ENCODE results near the gene ZNF649. TPM values are rescaled to one million over a fixed set of nuclear protein-coding genes. Genes with fewer than 3 reads are reported as not detected.

ZNF649 gene
- total and polyA plus RNA-seq, 2 of the 13 experiments (the other 11 are each of a cell fraction or from before 2014, with no cell fraction given): 3.0 to 13.4 TPM

DNA sequence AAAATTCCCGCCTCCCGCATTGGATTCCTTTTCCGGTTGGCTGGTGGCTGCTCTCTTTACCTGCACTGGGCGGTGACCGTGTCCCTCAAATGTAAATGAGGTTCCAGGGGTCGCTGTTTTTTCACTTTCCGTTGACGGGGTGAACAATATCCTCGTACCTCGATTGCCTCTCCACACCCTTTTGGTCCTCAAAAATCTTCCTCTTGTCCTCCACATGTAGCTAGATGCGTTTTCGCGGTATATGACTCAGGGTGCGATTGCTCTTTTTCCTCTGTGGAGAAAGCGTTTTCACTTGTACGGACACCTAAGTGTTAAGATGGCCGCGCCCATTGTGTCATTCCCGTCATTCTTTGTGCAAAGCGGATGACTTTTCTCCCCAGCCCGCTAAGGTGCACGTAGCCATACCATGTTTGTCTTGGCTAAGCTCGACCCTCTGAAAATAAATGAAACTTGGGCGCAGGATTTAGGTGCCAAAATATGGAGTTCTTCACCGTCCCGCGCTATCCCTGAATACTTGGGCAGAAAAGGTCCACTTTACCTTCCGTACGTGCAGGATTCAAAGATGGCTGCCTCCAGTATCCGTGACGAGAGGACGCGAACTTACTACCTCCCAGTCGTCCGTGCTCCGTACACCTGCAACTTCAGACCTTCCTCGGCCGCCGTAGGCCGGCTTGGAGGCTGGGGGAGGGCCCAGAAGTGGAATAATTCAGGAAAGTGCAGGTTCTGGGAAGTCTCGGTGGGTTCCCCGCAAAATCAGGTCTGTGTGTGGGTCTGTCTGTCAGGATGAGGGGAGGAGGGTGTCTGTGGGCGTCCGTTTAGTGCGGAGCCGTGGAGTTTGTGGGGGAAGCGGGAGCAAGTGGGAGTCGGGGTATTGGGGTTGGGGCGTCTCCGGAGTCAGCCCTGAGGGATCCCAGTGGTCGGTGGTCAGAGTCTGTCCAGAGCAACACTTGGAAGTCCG is 22.2 kb upstream of the ZNF649 start, which contains the start of gene ZNF613 (continued):
- 0 out of 2 replicates have a peak, but pooled peaks have one; percentile 48 for TF ChIP-seq RXRB (CRISPR knock-in tag; IDR thresholded peaks at IDR 0.05; ENCODE audit: borderline replicate concordance)
- TF ChIP-seq, protein P1, sequence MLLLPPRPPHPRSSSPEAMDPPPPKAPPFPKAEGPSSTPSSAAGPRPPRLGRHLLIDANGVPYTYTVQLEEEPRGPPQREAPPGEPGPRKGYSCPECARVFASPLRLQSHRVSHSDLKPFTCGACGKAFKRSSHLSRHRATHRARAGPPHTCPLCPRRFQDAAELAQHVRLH (CRISPR knock-in tag; IDR thresholded peaks at IDR 0.05; ENCODE audit: borderline replicate concordance, low read depth): no peak
- TF ChIP-seq PAX8 (CRISPR knock-in tag; IDR thresholded peaks at IDR 0.05; ENCODE audit: borderline replicate concordance): no peak
- TF ChIP-seq MZF1 (CRISPR knock-in tag; IDR thresholded peaks at IDR 0.05; ENCODE audit: borderline replicate concordance): no peak
- TF ChIP-seq MYNN (CRISPR knock-in tag; IDR thresholded peaks at IDR 0.05; ENCODE audit: low read depth): no peak
- no peak for TF ChIP-seq ZNF329 (CRISPR knock-in tag; IDR thresholded peaks at IDR 0.05; ENCODE audit: low read depth)
- no peak for TF ChIP-seq ZNF766 (CRISPR knock-in tag; IDR thresholded peaks at IDR 0.05; ENCODE audit: borderline replicate concordance)
- peak; percentile 7; the same call in 1 of the 2 replicates for TF ChIP-seq TARDBP (CRISPR knock-in tag; IDR thresholded peaks at IDR 0.05)
- TF ChIP-seq ZNF724P (CRISPR knock-in tag; IDR thresholded peaks at IDR 0.05; ENCODE audit: borderline replicate concordance): no peak
- peak; percentile 33; the same call in 1 of the 2 replicates for TF ChIP-seq RAD21 (CRISPR knock-in tag; IDR thresholded peaks at IDR 0.05)
- TF ChIP-seq, protein P2, sequence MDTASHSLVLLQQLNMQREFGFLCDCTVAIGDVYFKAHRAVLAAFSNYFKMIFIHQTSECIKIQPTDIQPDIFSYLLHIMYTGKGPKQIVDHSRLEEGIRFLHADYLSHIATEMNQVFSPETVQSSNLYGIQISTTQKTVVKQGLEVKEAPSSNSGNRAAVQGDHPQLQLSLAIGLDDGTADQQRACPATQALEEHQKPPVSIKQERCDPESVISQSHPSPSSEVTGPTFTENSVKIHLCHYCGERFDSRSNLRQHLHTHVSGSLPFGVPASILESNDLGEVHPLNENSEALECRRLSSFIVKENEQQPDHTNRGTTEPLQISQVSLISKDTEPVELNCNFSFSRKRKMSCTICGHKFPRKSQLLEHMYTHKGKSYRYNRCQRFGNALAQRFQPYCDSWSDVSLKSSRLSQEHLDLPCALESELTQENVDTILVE (CRISPR knock-in tag; IDR thresholded peaks at IDR 0.05): 0 out of 2 replicates have a peak, but pooled peaks have one; percentile 28
- peak; percentile 19; the same call in 1 of the 2 replicates for TF ChIP-seq REPIN1 (CRISPR knock-in tag; IDR thresholded peaks at IDR 0.05; ENCODE audit: borderline replicate concordance, low read depth)
- no peak for TF ChIP-seq AGO1 (IDR thresholded peaks at IDR 0.05; ENCODE audit: low read depth, low read length, poor library complexity, severe bottlenecking)
- 0 out of 2 replicates have a peak, but pooled peaks have one; percentile 14 for TF ChIP-seq MAF1 (CRISPR knock-in tag; IDR thresholded peaks at IDR 0.05; ENCODE audit: borderline replicate concordance)
- no peak for TF ChIP-seq ZNF510 (CRISPR knock-in tag; IDR thresholded peaks at IDR 0.05; ENCODE audit: low read depth)
- TF ChIP-seq ZNF281 (CRISPR knock-in tag; IDR thresholded peaks at IDR 0.05; ENCODE audit: borderline replicate concordance): peak; percentile 70; the same call in 1 of the 2 replicates
- TF ChIP-seq ZFP36L1 (CRISPR knock-in tag; IDR thresholded peaks at IDR 0.05): 0 out of 2 replicates have a peak, but pooled peaks have one; percentile 50
- TF ChIP-seq MTA3 (CRISPR knock-in tag; IDR thresholded peaks at IDR 0.05): no peak
- peak; percentile 21 for TF ChIP-seq STAG1 (CRISPR knock-in tag; IDR thresholded peaks at IDR 0.05)
- no peak for TF ChIP-seq ZNF326 (CRISPR knock-in tag; IDR thresholded peaks at IDR 0.05; ENCODE audit: borderline replicate concordance)
- peak; percentile 81 for TF ChIP-seq SP2 (CRISPR knock-in tag; IDR thresholded peaks at IDR 0.05)
- peak; percentile 54; the same call in 1 of the 2 replicates for TF ChIP-seq POLR2G (IDR thresholded peaks at IDR 0.05; ENCODE audit: low read depth, low read length)
- no peak for TF ChIP-seq ZNF549 (CRISPR knock-in tag; IDR thresholded peaks at IDR 0.05)
- no peak for TF ChIP-seq SP140L (CRISPR knock-in tag; IDR thresholded peaks at IDR 0.05; ENCODE audit: borderline replicate concordance)
- no peak for TF ChIP-seq MTA1 (CRISPR knock-in tag; IDR thresholded peaks at IDR 0.05; ENCODE audit: borderline replicate concordance)
- peak; percentile 1 for TF ChIP-seq PHF5A (CRISPR knock-in tag; IDR thresholded peaks at IDR 0.05; ENCODE audit: low read depth, unreplicated experiment)
